ENCODE results near the gene CTNNA2. TPM values are rescaled to one million over a fixed set of nuclear protein-coding genes. Genes with fewer than 3 reads are reported as not detected.

Gene CTNNA2
- total and polyA plus RNA-seq, 9 donors = 0.32 to 1.4 (median 0.37) TPM; not detected in 3

DNA sequence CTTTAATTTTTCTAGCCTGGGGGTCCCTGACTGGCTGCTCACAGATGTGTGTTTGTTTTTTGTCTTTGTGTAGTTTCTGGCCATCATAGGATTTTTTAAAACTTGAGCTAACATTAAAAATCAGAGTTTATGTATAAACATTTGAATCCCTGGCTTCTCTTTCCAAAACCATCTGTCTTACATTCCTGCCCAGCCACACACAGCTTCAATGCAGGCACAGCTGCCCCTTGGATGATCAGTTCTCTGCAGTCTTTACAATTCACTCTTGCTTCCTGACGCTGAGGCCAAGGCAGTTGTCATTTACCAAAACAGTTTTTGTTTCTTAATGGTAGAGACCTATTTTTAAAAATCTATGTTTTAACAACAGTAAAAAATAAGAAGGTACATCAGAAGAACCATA is 960.9 kb downstream of the CTNNA2 start:
- Histone ChIP-seq H3K4me1 (ENCODE audit: insufficient read depth) (peaks cover 4% of the 10 kb centered on the region), H3K27ac (no peak overlapping the region), H3K9me3 (no peaks in the 10 kb centered on the region), H3K36me3 (no peaks in the 10 kb centered on the region), H3K27me3 (no peaks in the 10 kb centered on the region), H3K4me3 (no peak overlapping the region)
- TF ChIP-seq EP300 (IDR thresholded peaks at IDR 0.05) (no peak), CTCF (IDR thresholded peaks at IDR 0.05) (no peak), POLR2A (IDR thresholded peaks at IDR 0.05) (no peak)
- DNase-seq = no peak
- WGBS, 3 donors = 4 to 23% (median 10%) methylated on average over 1 of the region's 1 CpG
- intact Hi-C loops (cut with DNase I) = no loop called here

DNA sequence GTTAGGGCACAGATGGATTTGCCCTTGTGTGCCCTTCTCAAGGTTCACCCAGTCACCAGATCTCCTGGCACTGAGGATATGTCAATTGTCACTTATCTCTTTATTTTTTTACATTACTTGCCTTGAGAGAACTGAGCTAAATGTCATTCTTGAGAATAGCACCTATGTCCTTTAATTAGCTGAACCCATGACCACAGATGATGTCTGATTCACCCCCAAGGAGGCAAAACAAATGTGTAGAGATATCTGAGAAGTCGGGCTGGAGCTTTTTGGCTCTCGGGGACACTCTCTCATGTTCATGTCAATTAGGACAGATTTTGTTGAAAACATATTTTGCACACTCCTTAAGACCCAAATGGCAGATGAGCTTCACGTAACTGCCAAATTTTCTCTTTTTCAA is 963.1 kb downstream of the CTNNA2 start:
- intact Hi-C loops (cut with DNase I) = no loop called here

GRCh38 chr2:80476535-80477117 is 963.8 kb downstream of the CTNNA2 start:
- H3K27me3 ChIP-seq = no peaks in the 10 kb centered on the region
- intact Hi-C loops (cut with DNase I) = no loop called here
- DNase-seq = no peak
- no peaks in the 10 kb centered on the region for H3K9me3 ChIP-seq
- WGBS, 3 donors = 34 to 43% (median 43%) methylated on average over 2 of the region's 2 CpGs
- TF ChIP-seq EP300 (IDR thresholded peaks at IDR 0.05) = no peak
- TF ChIP-seq POLR2A (IDR thresholded peaks at IDR 0.05) = no peak
- no peak for TF ChIP-seq CTCF (IDR thresholded peaks at IDR 0.05)
- no peak overlapping the region for H3K4me3 ChIP-seq
- no peak overlapping the region for H3K27ac ChIP-seq
- H3K4me1 ChIP-seq (ENCODE audit: insufficient read depth) = peaks cover 4% of the 10 kb centered on the region
- no peaks in the 10 kb centered on the region for H3K36me3 ChIP-seq

More for the DNA sequence above, 963.1 kb downstream of the CTNNA2 start:
- DNase-seq = no peak
- Histone ChIP-seq H3K27me3 (no peaks in the 10 kb centered on the region), H3K36me3 (no peaks in the 10 kb centered on the region), H3K4me3 (no peak overlapping the region), H3K27ac (no peak overlapping the region), H3K4me1 (ENCODE audit: insufficient read depth) (peaks cover 4% of the 10 kb centered on the region), H3K9me3 (no peaks in the 10 kb centered on the region)
- WGBS, 3 donors = 51 to 57% (median 57%) methylated on average over 3 of the region's 3 CpGs
- TF ChIP-seq EP300 (IDR thresholded peaks at IDR 0.05) (no peak), POLR2A (IDR thresholded peaks at IDR 0.05) (no peak), CTCF (IDR thresholded peaks at IDR 0.05) (no peak)

DNA sequence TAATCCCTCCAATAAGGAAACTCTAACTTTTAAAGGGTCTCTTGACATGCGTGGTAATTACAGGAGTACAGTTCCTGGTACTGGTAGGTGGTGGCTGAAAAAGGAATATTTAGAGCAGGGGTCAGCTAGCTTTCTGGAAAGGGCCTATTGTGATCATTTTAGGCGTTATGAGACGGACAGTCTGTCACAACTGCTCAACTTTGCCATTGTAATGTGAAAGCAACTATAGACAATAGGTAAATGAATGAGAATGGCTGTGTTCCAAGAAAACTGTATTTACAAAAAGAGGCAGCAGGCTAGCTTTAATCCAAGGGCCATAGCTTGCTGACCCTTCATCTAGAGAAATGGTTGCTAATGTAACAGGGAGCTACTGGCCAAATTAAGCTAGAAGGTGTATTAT is 969.4 kb downstream of the CTNNA2 start:
- Histone ChIP-seq H3K36me3 (no peaks in the 10 kb centered on the region), H3K4me1 (ENCODE audit: insufficient read depth) (no peaks in the 10 kb centered on the region), H3K27me3 (no peaks in the 10 kb centered on the region), H3K9me3 (no peaks in the 10 kb centered on the region), H3K4me3 (no peak overlapping the region), H3K27ac (no peak overlapping the region)
- TF ChIP-seq POLR2A (IDR thresholded peaks at IDR 0.05) (no peak), CTCF (IDR thresholded peaks at IDR 0.05) (no peak), EP300 (IDR thresholded peaks at IDR 0.05) (no peak)
- DNase-seq = no peak
- intact Hi-C loops (cut with DNase I) = no loop called here
- 80 to 84% (median 83%) methylated on average over 3 of the region's 3 CpGs for WGBS, 3 donors
